Left lung (tissue), 10 donors: Measurements from ENCODE around the gene PRKG1. TPM values are rescaled to one million over a fixed set of nuclear protein-coding genes. Genes with fewer than 3 reads are reported as not detected.

Source experiments
- ATAC-seq: fragments of 200-7000 bp; cut with Tn5 transposase; one replicate; pipeline ENCODE4 v1.9.1; 2020; ENCODE audit warnings: moderate library complexity
- DNase-seq, 4 donors: peaks; one replicate each; pipeline ENCODE4 v3.0.0-alpha.2; 2013 to 2020
- H3K27ac ChIP-seq, 2 donors: fragments of 200-600 bp; sonication (generic) in 1 of 2; one replicate each; pipeline versions ENCODE4 v1.5.0 to v1.8.0; 2020 to 2021
- H3K27me3 ChIP-seq, 2 donors: fragments of 200-600 bp; sonication (generic) in 1 of 2; one replicate each; pipeline versions ENCODE4 v1.5.0 to v1.8.0; 2020 to 2021
- H3K36me3 ChIP-seq, 2 donors: fragments of 200-600 bp; sonication (generic) in 1 of 2; one replicate each; pipeline versions ENCODE4 v1.5.0 to v1.8.0; 2020 to 2021
- H3K4me1 ChIP-seq, 2 donors: fragments of 200-600 bp; one replicate each; pipeline ENCODE4 v1.8.0; 2021
- H3K4me3 ChIP-seq, 2 donors: fragments of 200-600 bp; sonication (generic) in 1 of 2; one replicate each; pipeline versions ENCODE4 v1.5.0 to v1.8.0; 2020 to 2021; ENCODE audit warnings: mild to moderate bottlenecking in 1 of 2
- H3K9me3 ChIP-seq, 2 donors: fragments of 200-600 bp; sonication (generic) in 1 of 2; one replicate each; pipeline versions ENCODE4 v1.5.0 to v1.8.0; 2020 to 2021
- intact Hi-C, 2 donors: fragments of 100-400 bp; cut with DNase I; formaldehyde crosslinking; loops; one replicate each; pipeline versions ENCODE4 v1.11.2 to v1.14.2; 2022
- polyA plus RNA-seq, 6 donors: library from polyadenylated mRNA; unstranded; fragments of 120-200 nt; gene quantifications; one replicate each; pipeline ENCODE4 v1.2.1, GENCODE V29; 2013; ENCODE audit not compliant: insufficient read length in 6 of 6
- total RNA-seq, 2 donors: library from RNA; stranded (reverse); fragmentation: NEBNext Ultra II Directional; extraction: Animal tissue kit (Norgen Biotek cat#: 25700); gene quantifications; one replicate each; pipeline ENCODE4 v1.2.1, GENCODE V29; 2021
- TF ChIP-seq, protein P1 (sequence below), 2 donors: fragments of 200-600 bp; sonication (generic) in 1 of 2; IDR thresholded peaks; one replicate each; pipeline versions ENCODE4 v1.5.0 to v1.8.0; 2021; ENCODE audit warnings: antibody characterized with exemption in 2 of 2
- donor health status: DM: no; HTN: yes; CAD: no.
- donor health status: DM: no; HTN: no; CAD: no.

Gene PRKG1
- total and polyA plus RNA-seq, 8 donors: 15.6 to 29.0 (median 17.8) TPM

DNA sequence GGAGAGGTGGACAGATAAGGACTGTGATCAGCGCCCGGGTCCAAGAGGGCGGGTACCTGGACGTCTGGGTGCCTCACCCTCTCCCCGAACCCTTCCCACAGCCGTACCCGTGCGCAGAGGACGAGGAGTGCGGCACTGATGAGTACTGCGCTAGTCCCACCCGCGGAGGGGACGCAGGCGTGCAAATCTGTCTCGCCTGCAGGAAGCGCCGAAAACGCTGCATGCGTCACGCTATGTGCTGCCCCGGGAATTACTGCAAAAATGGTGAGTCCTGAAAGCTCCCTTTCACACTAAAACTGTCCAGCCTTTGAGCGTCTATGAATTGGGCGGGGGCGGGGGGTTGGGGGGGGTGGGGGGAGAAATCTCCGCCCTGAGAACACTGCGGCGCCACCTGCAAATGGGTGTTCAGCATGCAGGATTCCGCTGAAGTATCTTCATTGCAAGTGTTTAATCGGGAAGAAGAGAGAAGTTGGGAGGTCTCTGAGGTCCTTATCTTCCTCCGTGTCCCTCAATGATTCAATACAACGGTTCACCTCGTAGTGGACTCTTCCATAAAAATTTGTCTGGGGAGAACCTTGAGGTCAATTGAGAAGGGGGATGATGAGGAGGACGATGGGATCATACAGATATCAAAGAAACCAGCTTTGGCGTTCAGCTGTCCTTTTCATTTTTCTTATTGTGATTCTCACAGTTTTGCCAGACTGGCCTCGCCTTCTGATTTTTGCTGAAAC is 1240.7 kb downstream of the PRKG1 start:
- Histone ChIP-seq H3K27ac (no peak overlapping the region), H3K4me3 (peak overlapping the region; percentile 41 to 42), H3K4me1 (peaks cover 9 to 12% of the 10 kb centered on the region in 2 donors), H3K27me3 (peaks cover 16 to 57% of the 10 kb centered on the region in 2 donors), H3K36me3 (no peaks in the 10 kb centered on the region), H3K9me3 (no peaks in the 10 kb centered on the region)
- peak in 3 of 4 donors; percentile 25 to 72 (median 32) for DNase-seq
- TF ChIP-seq, protein P1, sequence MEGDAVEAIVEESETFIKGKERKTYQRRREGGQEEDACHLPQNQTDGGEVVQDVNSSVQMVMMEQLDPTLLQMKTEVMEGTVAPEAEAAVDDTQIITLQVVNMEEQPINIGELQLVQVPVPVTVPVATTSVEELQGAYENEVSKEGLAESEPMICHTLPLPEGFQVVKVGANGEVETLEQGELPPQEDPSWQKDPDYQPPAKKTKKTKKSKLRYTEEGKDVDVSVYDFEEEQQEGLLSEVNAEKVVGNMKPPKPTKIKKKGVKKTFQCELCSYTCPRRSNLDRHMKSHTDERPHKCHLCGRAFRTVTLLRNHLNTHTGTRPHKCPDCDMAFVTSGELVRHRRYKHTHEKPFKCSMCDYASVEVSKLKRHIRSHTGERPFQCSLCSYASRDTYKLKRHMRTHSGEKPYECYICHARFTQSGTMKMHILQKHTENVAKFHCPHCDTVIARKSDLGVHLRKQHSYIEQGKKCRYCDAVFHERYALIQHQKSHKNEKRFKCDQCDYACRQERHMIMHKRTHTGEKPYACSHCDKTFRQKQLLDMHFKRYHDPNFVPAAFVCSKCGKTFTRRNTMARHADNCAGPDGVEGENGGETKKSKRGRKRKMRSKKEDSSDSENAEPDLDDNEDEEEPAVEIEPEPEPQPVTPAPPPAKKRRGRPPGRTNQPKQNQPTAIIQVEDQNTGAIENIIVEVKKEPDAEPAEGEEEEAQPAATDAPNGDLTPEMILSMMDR (IDR thresholded peaks at IDR 0.05): no peak
- ATAC-seq: peak; percentile 35
- intact Hi-C loops: loop anchor here in 1 of 2 donors (5.0 kb wide), 1 partner anchor 172 kb away; no protein-coding TSS in a partner anchor

DNA sequence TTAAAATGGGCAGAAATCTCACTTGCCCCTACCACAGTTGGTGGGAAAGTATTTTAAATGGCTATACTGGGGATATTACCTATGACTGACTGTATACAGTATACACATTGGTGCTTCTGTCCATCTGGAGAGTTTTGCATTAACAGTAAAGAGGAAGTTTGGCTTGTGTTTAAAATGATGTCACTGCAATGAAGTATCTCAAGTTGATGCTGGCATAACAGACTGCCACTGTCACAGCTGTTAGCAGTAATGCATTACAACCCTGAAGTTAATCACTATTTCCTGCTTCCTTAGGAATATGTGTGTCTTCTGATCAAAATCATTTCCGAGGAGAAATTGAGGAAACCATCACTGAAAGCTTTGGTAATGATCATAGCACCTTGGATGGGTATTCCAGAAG is 1241.7 kb downstream of the PRKG1 start:
- ATAC-seq: no peak
- TF ChIP-seq, protein P1 (IDR thresholded peaks at IDR 0.05): no peak
- Histone ChIP-seq H3K36me3 (no peaks in the 10 kb centered on the region), H3K9me3 (no peaks in the 10 kb centered on the region), H3K27me3 (peaks cover 16 to 48% of the 10 kb centered on the region in 2 donors), H3K4me3 (peak overlapping the region in 1 of 2 donors; percentile 4), H3K27ac (no peak overlapping the region), H3K4me1 (peaks cover 9 to 12% of the 10 kb centered on the region in 2 donors)
- intact Hi-C loops: no loop called here
- no peak for DNase-seq

GRCh38 chr10:52316500-52316899 is 1242.2 kb downstream of the PRKG1 start:
- peak overlapping the region in 1 of 2 donors; percentile 4 for H3K4me3 ChIP-seq
- H3K27ac ChIP-seq: no peak overlapping the region
- intact Hi-C loops: no loop called here
- peaks cover 9 to 12% of the 10 kb centered on the region in 2 donors for H3K4me1 ChIP-seq
- H3K27me3 ChIP-seq: peaks cover 16 to 44% of the 10 kb centered on the region in 2 donors
- DNase-seq (no peak), ATAC-seq (no peak)
- H3K9me3 ChIP-seq: no peaks in the 10 kb centered on the region
- TF ChIP-seq, protein P1 (IDR thresholded peaks at IDR 0.05): no peak
- H3K36me3 ChIP-seq: no peaks in the 10 kb centered on the region

DNA sequence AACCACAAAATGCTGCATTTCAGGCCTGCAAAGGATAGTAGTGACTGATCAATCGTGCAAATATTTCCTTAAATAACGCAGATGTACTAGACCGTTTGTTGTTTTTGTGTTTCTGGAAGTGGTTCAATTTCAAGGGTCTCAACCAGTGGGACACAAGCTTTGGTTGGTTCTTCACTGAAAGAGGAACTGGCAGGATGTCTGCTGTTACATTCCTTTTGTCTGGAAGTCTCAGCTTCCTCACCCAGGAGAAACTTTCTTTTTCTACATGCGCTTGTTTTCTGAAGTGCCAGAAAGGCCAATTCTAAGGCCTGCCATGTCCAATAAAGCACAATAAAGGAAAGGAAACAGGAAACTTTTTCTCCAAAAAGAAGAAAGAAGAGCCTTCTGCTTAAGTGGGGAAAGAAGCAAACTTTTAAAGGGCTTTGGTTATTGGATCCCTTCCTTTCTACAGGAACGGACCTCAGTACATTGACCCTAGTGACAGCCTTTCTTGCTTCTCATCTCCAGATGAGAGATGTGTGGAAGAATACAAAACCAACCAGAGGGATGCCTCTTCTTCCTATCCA is 1243.9 kb downstream of the PRKG1 start:
- H3K4me3 ChIP-seq: no peak overlapping the region
- intact Hi-C loops: no loop called here

More for the DNA sequence above, 1243.9 kb downstream of the PRKG1 start:
- Histone ChIP-seq H3K27me3 (peaks cover 11 to 27% of the 10 kb centered on the region in 2 donors), H3K9me3 (no peaks in the 10 kb centered on the region), H3K4me1 (peaks cover 9 to 12% of the 10 kb centered on the region in 2 donors), H3K36me3 (no peaks in the 10 kb centered on the region), H3K27ac (no peak overlapping the region)
- TF ChIP-seq, protein P1 (IDR thresholded peaks at IDR 0.05): no peak
- DNase-seq (no peak), ATAC-seq (no peak)
